Astrocyte of the spinal cord (primary cell): Measurements from ENCODE around the gene MTMR2.

Source experiments
- DNase-seq: peaks from one replicate; pipeline ENCODE4 v3.0.0; 2011; ENCODE audit warnings: low read depth, low spot score
- H3K4me3 ChIP-seq: 2 replicates; pipeline ENCODE4 v1.5.1; 2011; ENCODE audit warnings: low read depth, mild to moderate bottlenecking, low read length, moderate library complexity
- CTCF ChIP-seq: IDR thresholded peaks from 2 replicates; pipeline ENCODE4 v1.5.1; 2012; ENCODE audit warnings: low read depth, mild to moderate bottlenecking, low read length, inconsistent platforms
- in situ Hi-C: cut with HindIII; loops from 2 replicates; pipeline ENCODE4 v1.10.0; 2017; ENCODE audit warnings: low sequenced_read_pairs

The MTMR2 gene

DNA sequence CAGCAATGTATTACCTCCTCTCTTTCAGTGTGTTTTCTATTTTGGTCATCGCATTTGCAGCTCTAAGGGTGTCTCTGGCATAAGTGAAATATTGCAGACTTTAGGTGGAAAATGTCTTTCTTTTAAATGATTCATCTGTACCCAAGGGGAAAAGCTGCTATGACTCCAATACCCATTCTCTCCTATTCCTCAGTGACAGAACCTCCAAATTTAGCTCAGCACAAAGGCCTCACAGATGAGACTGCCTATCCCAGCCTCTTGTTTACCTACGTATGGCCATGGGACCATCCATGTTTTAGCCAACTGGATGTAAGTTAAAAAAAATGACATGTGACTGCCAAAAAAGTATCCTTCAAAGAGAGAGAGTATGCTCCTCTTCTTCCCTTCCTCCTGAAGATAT is 7.9 kb downstream of the MTMR2 start:
- DNase-seq: no peak
- in situ Hi-C loops: no loop called here
- no peak overlapping the region for H3K4me3 ChIP-seq
- no peak for TF ChIP-seq CTCF

- no peak overlapping the region for H3K4me3 ChIP-seq
- in situ Hi-C loops: no loop called here
- TF ChIP-seq CTCF: no peak
- DNase-seq: no peak
Observed at GRCh38 chr11:95915051-95915450, 8.9 kb downstream of the MTMR2 start.

DNA sequence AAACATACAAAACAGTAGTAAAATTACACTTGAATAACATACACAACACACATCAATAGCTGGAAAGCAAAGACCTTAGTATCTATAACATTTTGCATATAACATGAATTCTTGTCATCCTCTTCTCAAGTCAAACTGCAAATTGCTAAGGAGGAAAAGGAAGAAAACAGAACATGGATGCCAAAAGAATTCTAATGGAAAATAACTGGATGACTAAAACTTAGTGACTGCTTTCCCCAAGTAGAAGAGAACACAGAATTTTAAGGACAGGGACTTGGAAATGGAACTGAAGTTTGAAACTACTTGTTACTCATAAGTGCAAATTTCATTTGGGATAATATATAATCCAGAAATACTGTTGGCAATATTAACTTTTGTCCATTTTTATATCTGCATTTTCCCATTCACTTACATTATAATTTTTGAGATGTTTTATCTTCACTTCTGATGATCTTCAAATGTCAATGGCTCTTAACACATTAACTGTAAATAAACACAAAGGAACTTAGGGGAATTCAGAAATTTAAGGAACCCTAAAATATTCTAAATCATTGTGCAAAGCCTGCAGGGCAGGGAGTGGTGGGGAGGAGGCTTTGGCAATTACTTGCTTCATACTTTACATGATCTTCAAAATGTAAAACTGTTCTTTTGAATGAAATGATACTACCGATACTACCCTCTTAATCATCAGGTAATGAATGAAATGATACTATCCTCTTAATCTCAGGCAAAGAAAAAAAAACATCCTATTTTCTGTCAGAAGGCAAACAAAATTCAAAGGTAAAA is 9.9 kb downstream of the MTMR2 start:
- in situ Hi-C loops: no loop called here
- no peak for DNase-seq
- no peak overlapping the region for H3K4me3 ChIP-seq
- no peak for TF ChIP-seq CTCF

DNA sequence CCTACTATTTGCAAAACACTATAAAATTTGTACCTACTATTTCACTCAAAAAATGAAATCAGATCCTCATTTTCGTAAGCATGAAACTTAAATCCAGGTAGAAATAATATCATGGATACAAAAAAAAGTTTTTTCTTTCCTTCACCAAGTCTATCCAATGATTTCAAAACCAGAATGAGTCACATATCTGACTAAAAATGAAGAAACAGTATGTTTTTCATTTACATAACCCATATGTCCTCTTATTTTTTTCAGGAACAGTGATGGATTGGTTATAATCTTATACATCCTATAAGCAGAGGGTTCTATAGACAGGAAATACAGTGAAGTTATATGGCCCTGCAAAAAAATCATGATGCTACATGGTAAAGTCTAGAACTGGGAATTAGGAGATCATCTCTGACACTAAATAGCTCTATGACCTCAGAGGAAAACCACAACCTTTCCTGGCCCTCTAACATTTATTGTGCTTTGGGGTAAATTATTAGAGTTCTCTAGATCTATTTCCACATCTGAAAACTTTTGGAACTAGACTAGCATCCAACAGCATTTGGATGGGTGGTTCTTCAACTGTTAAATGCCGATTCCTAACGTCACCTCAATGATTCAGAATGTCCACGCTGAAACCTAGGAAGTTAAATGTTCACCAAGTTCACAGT is 10.9 kb downstream of the MTMR2 start:
- in situ Hi-C loops: no loop called here
- no peak overlapping the region for H3K4me3 ChIP-seq
- no peak for TF ChIP-seq CTCF
- peak; percentile 61 for DNase-seq

DNA sequence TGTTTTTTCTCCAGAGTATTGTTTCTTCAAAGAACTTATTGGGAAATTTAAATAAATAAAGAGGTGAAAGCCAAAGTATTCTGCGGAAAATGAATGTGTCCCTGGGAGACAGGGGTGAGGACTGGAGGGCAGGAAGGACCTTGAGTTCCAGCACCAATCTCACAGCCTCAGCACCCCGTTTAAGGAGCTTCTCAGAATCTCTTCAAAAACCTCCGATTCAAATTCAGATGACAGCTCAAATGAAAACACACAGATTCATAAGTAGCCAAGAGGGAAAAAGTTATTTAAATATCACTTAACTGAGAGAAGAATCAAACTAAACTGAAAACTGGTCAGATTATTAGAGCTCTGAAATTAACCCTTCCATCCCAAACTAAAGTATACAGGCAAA is 12.5 kb downstream of the MTMR2 start:
- DNase-seq: no peak
- TF ChIP-seq CTCF: no peak
- in situ Hi-C loops: no loop called here
- H3K4me3 ChIP-seq: no peak overlapping the region

DNA sequence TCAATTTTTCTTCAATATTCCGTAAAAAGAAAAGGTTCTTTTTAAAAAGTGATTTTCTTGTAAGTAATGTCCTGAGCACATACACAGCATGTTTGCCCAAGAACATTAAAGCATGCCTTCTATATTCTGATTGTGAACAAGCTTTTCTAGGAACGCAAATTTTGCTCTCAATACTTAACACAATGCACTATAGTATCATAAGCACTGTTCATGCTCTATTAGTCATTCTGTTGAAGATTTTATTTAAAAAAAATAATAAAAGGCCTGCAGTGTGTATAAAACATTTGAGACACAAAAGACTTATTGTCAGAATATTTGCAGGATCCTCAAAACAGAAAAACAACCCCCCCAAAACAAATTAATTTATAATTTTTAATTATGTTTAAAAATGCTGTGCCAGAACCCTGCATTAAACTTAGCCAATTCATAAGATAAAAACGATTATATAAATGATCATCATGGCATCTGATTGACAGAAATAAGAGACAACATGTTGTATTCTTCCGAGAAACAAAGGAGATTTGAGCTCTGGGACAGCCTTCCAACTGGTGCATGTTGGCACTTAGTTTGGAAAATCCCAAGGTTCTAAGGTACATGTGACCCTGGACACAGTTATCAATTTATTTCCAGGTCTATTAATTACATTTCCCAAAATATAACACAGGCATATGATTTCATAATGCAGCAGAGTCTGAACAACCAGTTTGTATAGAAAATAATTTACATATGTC is 13.1 kb downstream of the MTMR2 start:
- no peak overlapping the region for H3K4me3 ChIP-seq
- in situ Hi-C loops: no loop called here
- no peak for DNase-seq
- no peak for TF ChIP-seq CTCF
